ENCODE results near the gene WRNIP1. TPM values are rescaled to one million over a fixed set of nuclear protein-coding genes. Genes with fewer than 3 reads are reported as not detected.

WRNIP1 gene
- total RNA-seq, 4 donors from 2014 or later = 72.3 to 94.7 (median 87.0) TPM

GRCh38 chr6:2826131-2826530, 60.9 kb downstream of the WRNIP1 start:
- intact Hi-C loops (cut with DNase I; ENCODE audit: low total_unique reads) = no loop called here
- 89 to 92% methylated on average over 2 of the region's 2 CpGs for WGBS, 2 donors
- DNase-seq (ENCODE audit: low spot score in 2 of 2) = no peak
- no peak overlapping the region for H3K4me3 ChIP-seq (ENCODE audit: low read depth, poor library complexity, severe bottlenecking)
- no peak for TF ChIP-seq CTCF (IDR thresholded peaks at IDR 0.05)
- TF ChIP-seq POLR2A (IDR thresholded peaks at IDR 0.05) = no peak

DNA sequence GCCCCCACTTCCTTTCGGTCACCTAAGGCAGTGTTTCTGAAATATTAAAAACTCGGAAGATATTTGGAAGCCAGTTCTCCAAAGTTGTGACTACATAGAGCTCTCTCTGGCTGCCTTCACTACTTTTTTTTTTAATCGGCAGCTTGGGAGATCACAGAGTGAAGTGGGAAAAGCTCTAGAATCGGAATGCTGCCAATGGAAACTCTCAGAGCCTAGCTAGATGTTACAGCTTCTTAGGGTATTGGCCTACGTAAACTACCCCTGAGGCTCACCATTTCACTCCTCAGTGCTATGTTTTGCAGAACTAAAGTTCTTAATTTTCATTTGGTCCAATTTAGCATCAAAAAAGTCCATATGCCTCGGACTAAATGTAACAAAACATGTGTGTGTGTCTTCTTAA, 61.9 kb downstream of the WRNIP1 start:
- TF ChIP-seq CTCF (IDR thresholded peaks at IDR 0.05) (no peak), POLR2A (IDR thresholded peaks at IDR 0.05) (no peak)
- H3K4me3 ChIP-seq (ENCODE audit: low read depth, poor library complexity, severe bottlenecking) = no peak overlapping the region
- WGBS, 2 donors = 73 to 79% methylated on average over 6 of the region's 6 CpGs
- no peak for DNase-seq (ENCODE audit: low spot score in 2 of 2)
- intact Hi-C loops (cut with DNase I; ENCODE audit: low total_unique reads) = no loop called here

DNA sequence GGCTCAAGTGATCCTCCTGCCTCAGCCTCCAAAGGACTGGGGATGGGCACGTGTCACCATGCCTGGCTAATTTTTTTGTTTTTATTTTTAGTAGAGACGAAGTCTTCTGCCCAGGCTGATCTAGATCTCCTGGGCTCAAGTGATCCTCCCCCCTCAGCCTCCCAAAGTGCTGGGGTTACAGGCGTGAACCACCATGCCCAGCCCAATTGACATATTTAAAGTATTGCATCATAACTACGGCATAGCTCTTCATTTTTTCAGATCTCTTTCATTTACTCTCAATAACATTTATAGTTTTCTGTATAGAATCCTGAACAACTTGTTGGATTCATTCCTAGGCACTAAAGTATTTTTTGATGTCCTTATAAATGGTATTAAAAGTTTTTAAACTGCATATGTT, 63.4 kb downstream of the WRNIP1 start:
- intact Hi-C loops (cut with DNase I; ENCODE audit: low total_unique reads) = no loop called here
- TF ChIP-seq CTCF (IDR thresholded peaks at IDR 0.05) (no peak), POLR2A (IDR thresholded peaks at IDR 0.05) (no peak)
- 89 to 90% methylated on average over 4 of the region's 4 CpGs for WGBS, 2 donors

GRCh38 chr6:2829253-2829652, 64.1 kb downstream of the WRNIP1 start:
- H3K4me3 ChIP-seq (ENCODE audit: low read depth, poor library complexity, severe bottlenecking) = no peak overlapping the region
- DNase-seq (ENCODE audit: low spot score in 2 of 2) = no peak
- TF ChIP-seq POLR2A (IDR thresholded peaks at IDR 0.05) = no peak
- no peak for TF ChIP-seq CTCF (IDR thresholded peaks at IDR 0.05)
- 95% methylated on average over 2 of the region's 2 CpGs for WGBS, 2 donors
- intact Hi-C loops (cut with DNase I; ENCODE audit: low total_unique reads) = no loop called here

More for the DNA sequence above, 63.4 kb downstream of the WRNIP1 start:
- no peak for DNase-seq (ENCODE audit: low spot score in 2 of 2)
- H3K4me3 ChIP-seq (ENCODE audit: low read depth, poor library complexity, severe bottlenecking) = no peak overlapping the region

DNA sequence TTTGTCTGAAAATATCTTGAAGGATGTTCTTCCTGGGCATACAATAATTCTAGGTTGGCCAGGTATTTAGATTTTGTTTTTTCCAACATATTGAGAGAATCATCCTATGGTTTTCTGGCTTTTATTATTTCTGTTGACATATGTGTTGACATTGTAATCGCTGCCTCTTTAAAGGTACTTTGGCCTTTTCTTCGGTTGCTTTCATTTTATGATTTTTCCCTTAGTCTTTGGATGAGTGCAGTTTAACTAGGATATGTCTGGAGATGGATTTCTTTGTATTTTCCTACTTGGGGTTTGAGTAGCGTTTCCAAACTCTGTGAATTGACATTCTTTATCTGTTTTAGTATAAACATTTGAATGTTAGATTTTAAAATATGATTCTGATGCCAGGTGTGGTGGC, 65.0 kb downstream of the WRNIP1 start:
- WGBS, 2 donors = 88 to 92% methylated on average over 3 of the region's 3 CpGs
- TF ChIP-seq POLR2A (IDR thresholded peaks at IDR 0.05) = no peak
- TF ChIP-seq CTCF (IDR thresholded peaks at IDR 0.05) = no peak
- no peak overlapping the region for H3K4me3 ChIP-seq (ENCODE audit: low read depth, poor library complexity, severe bottlenecking)
- intact Hi-C loops (cut with DNase I; ENCODE audit: low total_unique reads) = no loop called here
- no peak for DNase-seq (ENCODE audit: low spot score in 2 of 2)

DNA sequence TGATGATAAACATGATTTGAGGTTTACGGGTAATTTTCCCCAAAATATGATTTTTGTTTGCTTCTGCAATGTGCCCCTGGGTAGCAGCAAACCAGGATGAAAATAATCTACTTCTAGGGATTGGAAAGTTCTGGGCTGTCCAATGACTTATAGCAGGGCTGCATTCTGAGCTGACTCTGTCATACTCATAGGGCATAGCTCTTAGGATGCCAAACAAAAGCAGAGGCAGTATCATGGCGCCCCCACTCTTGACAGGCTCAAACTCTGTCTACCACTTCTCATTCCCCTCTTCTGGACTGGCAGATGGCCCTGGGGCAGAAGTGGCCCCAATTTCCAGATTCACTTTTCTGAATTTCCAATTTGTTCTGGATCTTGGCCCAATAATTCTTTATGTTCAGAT, 66.2 kb downstream of the WRNIP1 start:
- no peak overlapping the region for H3K4me3 ChIP-seq (ENCODE audit: low read depth, poor library complexity, severe bottlenecking)
- TF ChIP-seq POLR2A (IDR thresholded peaks at IDR 0.05) (no peak), CTCF (IDR thresholded peaks at IDR 0.05) (no peak)
- no peak for DNase-seq (ENCODE audit: low spot score in 2 of 2)
- 96% methylated on average over 2 of the region's 2 CpGs for WGBS, 2 donors
- intact Hi-C loops (cut with DNase I; ENCODE audit: low total_unique reads) = no loop called here
